Stimulated activated CD4-positive, alpha-beta T cell treated with anti-CD3 and anti-CD28 coated beads, Interleukin-12 subunit alpha, Interleukin-12 subunit beta, amount 100 ng/mL, for 4 hours (primary cell): ENCODE measurements around the gene TENM3.

Experiments used
- DNase-seq: peaks from one replicate; pipeline ENCODE4 v3.0.0-alpha.2; 2020

Gene TENM3

GRCh38 chr4:182829196-182829595 is 586.0 kb downstream of the TENM3 start:
- no peak for DNase-seq

GRCh38 chr4:182831376-182831775 is 588.2 kb downstream of the TENM3 start:
- no peak for DNase-seq

- no peak for DNase-seq
Observed at GRCh38 chr4:182832352-182833120, 589.3 kb downstream of the TENM3 start.

GRCh38 chr4:182835006-182835740 is 592.0 kb downstream of the TENM3 start:
- no peak for DNase-seq

GRCh38 chr4:182837831-182838230 is 594.6 kb downstream of the TENM3 start:
- no peak for DNase-seq

- DNase-seq = no peak
Observed at GRCh38 chr4:182838535-182838934, 595.3 kb downstream of the TENM3 start.

GRCh38 chr4:182839256-182839655 is 596.1 kb downstream of the TENM3 start:
- DNase-seq = no peak

- DNase-seq = no peak
Observed at GRCh38 chr4:182840108-182840507, 596.9 kb downstream of the TENM3 start.

GRCh38 chr4:182842104-182842600 is 599.0 kb downstream of the TENM3 start:
- no peak for DNase-seq

GRCh38 chr4:182842759-182843390 is 599.7 kb downstream of the TENM3 start:
- DNase-seq = no peak

- no peak for DNase-seq
Observed at GRCh38 chr4:182843808-182844325, 600.7 kb downstream of the TENM3 start.

GRCh38 chr4:182845618-182846017 is 602.4 kb downstream of the TENM3 start:
- no peak for DNase-seq

- DNase-seq = no peak
Observed at GRCh38 chr4:182846036-182846435, 602.8 kb downstream of the TENM3 start.

GRCh38 chr4:182847576-182848450 is 604.6 kb downstream of the TENM3 start:
- no peak for DNase-seq

GRCh38 chr4:182848685-182849084 is 605.5 kb downstream of the TENM3 start:
- DNase-seq = no peak
